ENCODE results near the gene VIT.

GRCh38 chr2:36710858-36711515 lies 14.5 kb downstream of the VIT start:
- TF ChIP-seq CTCF (IDR thresholded peaks at IDR 0.05; ENCODE audit: insufficient read depth, low read depth, low read length) = no peak
- TF ChIP-seq EZH2 (IDR thresholded peaks at IDR 0.05; ENCODE audit: insufficient read depth, low read length) = no peak

Measured in astrocyte (in vitro differentiated cells and primary cell).